HepG2 (cell line): Measurements from ENCODE around the gene APCDD1L. TPM values are rescaled to one million over a fixed set of nuclear protein-coding genes. Genes with fewer than 3 reads are reported as not detected.

Source experiments
- ATAC-seq: fragments of 200-7000 bp; cut with Tn5 transposase; 3 replicates; pipeline ENCODE4 v1.9.1; 2020; ENCODE audit warnings: mild to moderate bottlenecking, moderate library complexity
- BruUV-seq: library from RNA; stranded (reverse); fragments of 400-500 nt; replicated peaks from 2 replicates; lab custom pipeline; 2021; lab: Mats Ljungman, UMichigan
- CTCF ChIA-PET: fragments of 300-600 bp; formaldehyde crosslinking; extraction: SDS; loops from one replicate; lab custom pipeline; 2021; ENCODE audit warnings: low total read pairs, inconsistent platforms, low intra/inter-chr PET ratio; lab: Yijun Ruan, JAX
- POLR2A ChIA-PET: fragments of 350-600 bp; sonication (Branson Sonifier 250); formaldehyde crosslinking; loops from one replicate; lab custom pipeline; 2020; ENCODE audit warnings: antibody characterized with exemption, inconsistent platforms; lab: Yijun Ruan, JAX
- DNase-seq: peaks from one replicate; pipeline ENCODE4 v3.0.0-alpha.2; 2015; ENCODE audit warnings: low spot score
- FAIRE-seq: peaks from 3 replicates; lab custom pipeline; 2011; peaks lifted over from hg19 to GRCh38; lab: Jason Lieb, UNC
- H2AFZ ChIP-seq: one replicate; pipeline ENCODE4 v1.6.1; 2011; ENCODE audit warnings: low read length, inconsistent platforms
- H3K27ac ChIP-seq: fragments of 300-600 bp; 3 replicates; pipeline ENCODE4 v1.8.0; 2011; ENCODE audit warnings: mixed run types, mild to moderate bottlenecking, mixed read lengths, low read length, inconsistent platforms; ENCODE audit not compliant: insufficient read depth; ENCODE audit errors: extremely low read length
- H3K27me3 ChIP-seq, 2 experiments: fragments of 200-600 bp in 1 of 2; 2 replicates in 1 of 2; 3 replicates in 1 of 2; pipeline versions ENCODE4 v1.6.0 to v1.8.0; 2011; ENCODE audit warnings: low read length in 2 of 2, mild to moderate bottlenecking in 2 of 2, moderate library complexity in 2 of 2, inconsistent platforms in 1 of 2; ENCODE audit not compliant: insufficient read depth in 2 of 2, control insufficient read depth in 1 of 2
- H3K36me3 ChIP-seq, 2 experiments: fragments of 200-600 bp in 1 of 2; replicated peaks in 1 of 2; 2 replicates in 1 of 2; 3 replicates in 1 of 2; pipeline versions ENCODE4 v1.5.1 to v1.8.0; 2011; ENCODE audit warnings: low read length in 2 of 2, inconsistent platforms in 1 of 2; ENCODE audit not compliant: insufficient read depth in 2 of 2, control insufficient read depth in 1 of 2
- H3K4me1 ChIP-seq: 2 replicates; pipeline ENCODE4 v1.5.1; 2012; ENCODE audit warnings: low read length, inconsistent platforms; ENCODE audit not compliant: insufficient read depth
- H3K4me2 ChIP-seq: 2 replicates; pipeline ENCODE4 v1.6.0; 2011; ENCODE audit warnings: low read depth, low read length, inconsistent platforms
- H3K4me3 ChIP-seq, 3 experiments: fragments of 200-600 bp in 1 of 3; sonication (generic), shearing (Covaris generic) in 1 of 3; replicated peaks in 1 of 3; 2 replicates each; pipeline ENCODE4 v1.5.1; 2011 to 2016; ENCODE audit warnings: low read length in 3 of 3, inconsistent platforms in 2 of 3, low read depth in 2 of 3, mild to moderate bottlenecking in 2 of 3, control low read depth in 1 of 3, mixed read lengths in 1 of 3; ENCODE audit not compliant: insufficient read depth in 1 of 3
- H3K79me2 ChIP-seq: one replicate; pipeline ENCODE4 v1.6.1; 2011; ENCODE audit warnings: low read length, inconsistent platforms; ENCODE audit not compliant: insufficient read depth
- H3K9ac ChIP-seq: 2 replicates; pipeline ENCODE4 v1.6.0; 2011; ENCODE audit warnings: mild to moderate bottlenecking, low read depth, low read length, inconsistent platforms; ENCODE audit not compliant: insufficient read depth
- H3K9me3 ChIP-seq: 2 replicates; pipeline ENCODE4 v1.5.1; 2012; ENCODE audit warnings: mild to moderate bottlenecking, low read length
- H4K20me1 ChIP-seq: 2 replicates; pipeline ENCODE4 v1.6.0; 2011; ENCODE audit warnings: inconsistent platforms, mild to moderate bottlenecking, low read length, moderate library complexity; ENCODE audit not compliant: insufficient read depth
- CREB1 ChIP-seq, 2 experiments: fragments of 450-650 bp in 1 of 2; IDR thresholded peaks; 2 replicates each; pipeline ENCODE4 v1.6.1; 2016 to 2017; ENCODE audit warnings: control low read depth in 1 of 2, mild to moderate bottlenecking in 1 of 2, missing compliant biosample characterization in 1 of 2, missing genetic modification characterization in 1 of 2
- HNRNPL ChIP-seq: fragments of 200-400 bp; formaldehyde crosslinking; IDR thresholded peaks from 2 replicates; pipeline ENCODE4 v1.6.1; 2017; ENCODE audit warnings: mild to moderate bottlenecking, low read depth, low read length
- RBM22 ChIP-seq: fragments of 200-400 bp; formaldehyde crosslinking; optimal IDR thresholded peaks from 2 replicates; pipeline ENCODE3; 2017; ENCODE audit warnings: mild to moderate bottlenecking, low read length, moderate library complexity
- XRCC5 ChIP-seq: fragments of 200-400 bp; formaldehyde crosslinking; optimal IDR thresholded peaks from 2 replicates; pipeline ENCODE3; 2017; ENCODE audit warnings: mild to moderate bottlenecking, low read length
- ZNF839 ChIP-seq: sonication (generic); formaldehyde crosslinking; IDR thresholded peaks from 2 replicates; pipeline ENCODE4 v1.4.0; 2020; ENCODE audit warnings: missing genetic modification reagents, mild to moderate bottlenecking, borderline replicate concordance
- WGBS: methylation state at CpG from one replicate; pipeline ENCODE4 v1.1.6; 2017; ENCODE audit warnings: low lambda C conversion rate; 5-methylcytosine and 5-hydroxymethylcytosine counted together
- in situ Hi-C: cut with HindIII; loops from 2 replicates; pipeline ENCODE4 v1.10.0; 2017; ENCODE audit warnings: low pct_unique_long_range_greater_than_20kb; ENCODE audit not compliant: extremely low pct_ligation_motif_present
- intact Hi-C: fragments of 100-400 bp; cut with micrococcal nuclease; formaldehyde crosslinking; loops from one replicate; pipeline ENCODE4 v1.10.0; 2022; ENCODE audit not compliant: unreplicated experiment
- polyA plus RNA-seq, 8 experiments: library from polyadenylated mRNA; depleted of rRNA in 3 of 8; stranded (reverse) in 7 of 8; unstranded in 1 of 8; fragments of >200 nt; fragmentation: Illumina TruSeq in 4 of 8; extraction: Trizol in 4 of 8; gene quantifications; 2 replicates each; pipeline versions ENCODE4 v1.2.1 to v1.2.3, GENCODE V29; 2011 to 2016; ENCODE audit warnings: low read depth in 4 of 8, missing spikeins in 1 of 8, mixed read lengths in 1 of 8; ENCODE audit not compliant: insufficient read depth in 1 of 8
- total RNA-seq, 5 experiments: library from RNA; depleted of rRNA; stranded (reverse); fragments of >200 nt; fragmentation: Illumina TruSeq; extraction: Trizol; gene quantifications; 2 replicates each; pipeline ENCODE4 v1.2.3, GENCODE V29; 2016; ENCODE audit warnings: low read depth in 1 of 5
- TF ChIP-seq, protein P1 (sequence below): sonication (generic); formaldehyde crosslinking; conservative IDR thresholded peaks from 2 replicates; pipeline ENCODE4 v1.8.1; 2023; ENCODE audit warnings: missing genetic modification reagents

APCDD1L gene
- total and polyA plus RNA-seq, 2 of the 13 experiments (the other 11 are each of a cell fraction or from before 2014, with no cell fraction given): not detected

DNA sequence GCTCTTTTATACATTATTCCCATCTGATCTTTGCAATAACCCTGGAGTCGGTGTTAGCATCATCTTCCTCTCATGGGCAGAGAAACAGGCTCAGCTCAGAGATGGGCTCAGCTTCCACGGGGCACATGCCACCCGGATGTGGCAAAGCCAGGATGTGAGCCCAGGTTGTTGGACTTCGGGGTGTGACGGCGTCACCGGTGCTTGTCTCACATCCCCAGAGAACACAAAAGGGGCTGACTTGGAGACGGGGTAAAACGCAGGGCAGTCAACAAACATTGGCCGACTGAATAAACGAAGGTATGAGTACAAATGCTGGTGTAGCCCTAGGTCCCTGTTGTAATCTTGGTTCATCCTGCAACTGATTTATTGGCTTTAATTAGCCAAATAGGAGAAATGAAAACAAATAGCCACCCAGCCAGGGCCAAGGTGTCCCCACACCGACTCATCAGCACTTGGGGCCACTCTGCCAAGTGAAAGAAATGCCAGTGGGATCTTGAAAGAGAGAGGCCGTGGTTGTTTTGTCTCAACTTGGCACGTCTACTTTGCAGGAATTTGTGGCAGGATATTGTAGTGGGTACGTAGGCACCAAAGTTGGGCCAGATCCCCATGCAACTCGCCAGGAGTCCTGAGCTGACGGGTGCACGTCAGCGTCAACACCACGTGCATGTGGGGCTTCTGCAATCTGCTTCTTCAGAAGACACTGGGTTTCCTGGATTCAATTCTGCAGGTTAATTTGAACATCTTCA is 42.8 kb downstream of the APCDD1L start:
- ChIA-PET POLR2A (no interaction called here), CTCF (no interaction called here)
- in situ Hi-C loops: no loop called here

More for the DNA sequence above, 42.8 kb downstream of the APCDD1L start:
- H3K27ac ChIP-seq: no peak overlapping the region
- DNase-seq (no peak), ATAC-seq (no peak), FAIRE-seq (no peak)
- 36% methylated on average over 20 of the region's 20 CpGs for WGBS
- intact Hi-C loops: no loop called here
- no peak overlapping the region for H3K9ac ChIP-seq
- no peak overlapping the region for H3K4me3 ChIP-seq
- peaks cover 0 to 29% of the 10 kb centered on the region in 2 experiments; a peak in 4 of 5 replicates for H3K27me3 ChIP-seq
- no peaks in the 10 kb centered on the region for H3K79me2 ChIP-seq
- no peaks in the 10 kb centered on the region for H3K9me3 ChIP-seq
- no TSS peak for BruUV-seq
- no peak overlapping the region for H3K4me2 ChIP-seq
- H2AFZ ChIP-seq: no peak overlapping the region
- H3K36me3 ChIP-seq: no peaks in the 10 kb centered on the region
- no peaks in the 10 kb centered on the region; the same call in 1 of the 2 replicates for H4K20me1 ChIP-seq
- H3K4me1 ChIP-seq: no peaks in the 10 kb centered on the region
- peak; percentile 27; the same call in 1 of the 2 replicates for TF ChIP-seq CREB1 (IDR thresholded peaks at IDR 0.05)
- no peak for TF ChIP-seq CREB1 (CRISPR knock-in tag; IDR thresholded peaks at IDR 0.05)
- TF ChIP-seq, protein P1, sequence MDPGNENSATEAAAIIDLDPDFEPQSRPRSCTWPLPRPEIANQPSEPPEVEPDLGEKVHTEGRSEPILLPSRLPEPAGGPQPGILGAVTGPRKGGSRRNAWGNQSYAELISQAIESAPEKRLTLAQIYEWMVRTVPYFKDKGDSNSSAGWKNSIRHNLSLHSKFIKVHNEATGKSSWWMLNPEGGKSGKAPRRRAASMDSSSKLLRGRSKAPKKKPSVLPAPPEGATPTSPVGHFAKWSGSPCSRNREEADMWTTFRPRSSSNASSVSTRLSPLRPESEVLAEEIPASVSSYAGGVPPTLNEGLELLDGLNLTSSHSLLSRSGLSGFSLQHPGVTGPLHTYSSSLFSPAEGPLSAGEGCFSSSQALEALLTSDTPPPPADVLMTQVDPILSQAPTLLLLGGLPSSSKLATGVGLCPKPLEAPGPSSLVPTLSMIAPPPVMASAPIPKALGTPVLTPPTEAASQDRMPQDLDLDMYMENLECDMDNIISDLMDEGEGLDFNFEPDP (CRISPR knock-in tag): no peak
- no peak for TF ChIP-seq ZNF839
- TF ChIP-seq HNRNPL: no peak
- TF ChIP-seq RBM22: no peak
- no peak for TF ChIP-seq XRCC5
- TF ChIP-seq, all 625 proteins: peak for 1
